ENCODE data around the gene OPCML. TPM values are rescaled to one million over a fixed set of nuclear protein-coding genes. Genes with fewer than 3 reads are reported as not detected.

OPCML gene
- total RNA-seq, 2 donors from 2014 or later: under 0.01 TPM; not detected in 1

DNA sequence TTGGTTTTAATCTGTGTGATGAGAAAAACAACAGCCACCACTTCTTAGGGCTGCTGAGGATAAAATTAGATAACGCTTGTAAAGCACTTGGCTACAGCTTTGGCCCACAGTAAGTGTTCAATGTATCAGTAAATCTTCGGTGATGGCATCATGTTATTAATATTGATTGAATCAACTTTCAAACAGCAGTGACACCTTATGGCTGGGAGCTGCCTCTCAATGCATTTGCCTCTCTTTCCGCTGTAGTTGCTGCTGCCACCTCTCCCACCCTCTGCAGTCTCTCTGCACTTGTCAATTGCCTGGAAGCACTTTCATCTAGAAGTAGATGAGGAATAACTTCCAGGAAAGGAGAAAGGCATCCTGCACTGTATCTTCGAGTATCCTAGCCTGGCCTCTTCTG lies 491.1 kb downstream of the OPCML start:
- 54 to 59% methylated on average over 4 of the region's 4 CpGs for WGBS, 2 donors
- ATAC-seq (no peak), DNase-seq (no peak)
- H3K27me3 ChIP-seq: no peaks in the 10 kb centered on the region
- H3K4me1 ChIP-seq: peaks cover 15% of the 10 kb centered on the region
- no peaks in the 10 kb centered on the region for H3K36me3 ChIP-seq (replicated peaks in 1 of 2; ENCODE audit: insufficient read depth in 1 of 2, low read depth in 2 of 2)
- no peak overlapping the region for H3K27ac ChIP-seq
- TF ChIP-seq POLR2A (IDR thresholded peaks at IDR 0.05): no peak
- TF ChIP-seq, protein P1, sequence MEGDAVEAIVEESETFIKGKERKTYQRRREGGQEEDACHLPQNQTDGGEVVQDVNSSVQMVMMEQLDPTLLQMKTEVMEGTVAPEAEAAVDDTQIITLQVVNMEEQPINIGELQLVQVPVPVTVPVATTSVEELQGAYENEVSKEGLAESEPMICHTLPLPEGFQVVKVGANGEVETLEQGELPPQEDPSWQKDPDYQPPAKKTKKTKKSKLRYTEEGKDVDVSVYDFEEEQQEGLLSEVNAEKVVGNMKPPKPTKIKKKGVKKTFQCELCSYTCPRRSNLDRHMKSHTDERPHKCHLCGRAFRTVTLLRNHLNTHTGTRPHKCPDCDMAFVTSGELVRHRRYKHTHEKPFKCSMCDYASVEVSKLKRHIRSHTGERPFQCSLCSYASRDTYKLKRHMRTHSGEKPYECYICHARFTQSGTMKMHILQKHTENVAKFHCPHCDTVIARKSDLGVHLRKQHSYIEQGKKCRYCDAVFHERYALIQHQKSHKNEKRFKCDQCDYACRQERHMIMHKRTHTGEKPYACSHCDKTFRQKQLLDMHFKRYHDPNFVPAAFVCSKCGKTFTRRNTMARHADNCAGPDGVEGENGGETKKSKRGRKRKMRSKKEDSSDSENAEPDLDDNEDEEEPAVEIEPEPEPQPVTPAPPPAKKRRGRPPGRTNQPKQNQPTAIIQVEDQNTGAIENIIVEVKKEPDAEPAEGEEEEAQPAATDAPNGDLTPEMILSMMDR (IDR thresholded peaks at IDR 0.05): no peak
- no peak overlapping the region for H3K4me3 ChIP-seq
- intact Hi-C loops (cut with DNase I): no loop called here
- H3K9me3 ChIP-seq: no peaks in the 10 kb centered on the region

DNA sequence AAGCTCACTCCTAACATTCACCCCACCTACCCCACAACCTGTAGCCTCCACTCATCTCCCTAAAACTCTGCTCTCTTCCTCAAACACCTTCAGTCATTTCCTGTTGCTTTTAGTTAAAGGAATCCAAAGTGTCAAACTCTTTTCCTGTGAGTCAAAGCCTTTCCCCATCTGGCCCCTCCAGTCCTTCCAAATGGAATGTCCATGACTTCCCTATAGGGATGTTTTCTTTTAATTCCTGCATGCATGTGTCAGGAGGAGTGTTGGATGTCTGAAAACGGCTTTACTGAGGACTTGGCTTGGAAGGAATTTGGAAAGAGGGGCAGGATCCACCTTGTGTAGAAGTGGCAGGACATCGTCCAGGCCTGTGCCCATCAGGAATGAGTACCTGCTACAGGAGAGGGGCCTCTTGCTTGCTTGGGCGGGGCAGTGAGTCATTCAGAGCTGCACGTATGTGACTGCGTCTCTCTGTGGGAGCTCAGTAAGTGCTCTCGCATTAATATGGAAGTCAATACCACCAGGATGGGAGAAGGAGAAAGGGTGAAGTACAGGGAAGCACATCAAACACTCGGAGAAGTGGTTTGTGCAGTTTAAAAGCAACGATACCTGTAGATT lies 491.9 kb downstream of the OPCML start:
- no peak for ATAC-seq
- Histone ChIP-seq H3K27ac (no peak overlapping the region), H3K27me3 (no peaks in the 10 kb centered on the region), H3K36me3 (replicated peaks in 1 of 2; ENCODE audit: insufficient read depth in 1 of 2, low read depth in 2 of 2) (no peaks in the 10 kb centered on the region), H3K9me3 (no peaks in the 10 kb centered on the region), H3K4me1 (peaks cover 15% of the 10 kb centered on the region), H3K4me3 (no peak overlapping the region)
- DNase-seq: no peak
- 62 to 63% methylated on average over 8 of the region's 8 CpGs for WGBS, 2 donors
- TF ChIP-seq POLR2A (IDR thresholded peaks at IDR 0.05): no peak
- intact Hi-C loops (cut with DNase I): no loop called here

DNA sequence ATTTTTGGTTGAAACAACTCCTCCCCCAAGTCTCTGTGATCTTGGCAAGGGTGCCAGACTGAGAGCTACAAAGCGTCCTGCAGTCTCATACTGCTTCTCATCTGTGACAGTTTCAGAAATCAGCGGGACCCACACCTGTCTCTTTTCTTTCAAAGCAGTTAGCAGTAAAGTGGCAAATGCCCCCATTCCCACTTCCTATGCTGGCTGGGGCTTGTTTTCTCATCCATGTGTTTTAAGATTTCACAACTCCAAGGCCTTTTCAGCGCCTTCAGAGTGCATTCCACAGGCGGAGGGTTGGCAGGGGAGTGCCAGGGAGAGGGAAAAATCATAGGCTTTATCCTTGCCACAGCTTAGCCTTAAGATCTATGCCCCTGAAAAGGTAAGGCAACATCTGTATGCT lies 493.5 kb downstream of the OPCML start:
- no peak for ATAC-seq
- intact Hi-C loops (cut with DNase I): no loop called here

DNA sequence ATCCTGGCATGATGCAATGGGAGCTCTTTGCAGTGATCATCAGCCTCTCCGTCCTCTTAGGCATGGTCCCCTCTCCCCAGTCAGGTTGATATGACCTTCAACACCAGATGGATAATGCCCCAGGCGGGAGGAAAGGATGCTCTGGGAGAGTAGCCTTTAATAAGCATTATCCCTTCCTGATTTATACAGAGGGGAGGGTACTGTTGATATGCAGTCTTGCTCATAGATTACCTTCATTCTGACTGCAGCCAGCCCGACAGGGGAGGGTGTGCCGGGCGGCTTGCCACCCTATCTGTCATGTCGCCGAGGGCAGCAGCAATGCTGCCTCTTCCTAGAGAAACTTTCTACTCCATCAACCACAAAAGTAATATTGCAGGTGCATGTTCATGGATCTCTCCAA lies 497.4 kb downstream of the OPCML start:
- intact Hi-C loops (cut with DNase I): no loop called here
- TF ChIP-seq, protein P1 (IDR thresholded peaks at IDR 0.05): no peak
- TF ChIP-seq POLR2A (IDR thresholded peaks at IDR 0.05): no peak
- Histone ChIP-seq H3K9me3 (no peaks in the 10 kb centered on the region), H3K27me3 (no peaks in the 10 kb centered on the region), H3K36me3 (replicated peaks in 1 of 2; ENCODE audit: insufficient read depth in 1 of 2, low read depth in 2 of 2) (no peaks in the 10 kb centered on the region), H3K4me3 (no peak overlapping the region), H3K4me1 (no peaks in the 10 kb centered on the region), H3K27ac (no peak overlapping the region)
- 89 to 91% methylated on average over 7 of the region's 7 CpGs for WGBS, 2 donors
- no peak for ATAC-seq
- DNase-seq: no peak

More for the DNA sequence above, 493.5 kb downstream of the OPCML start:
- Histone ChIP-seq H3K27me3 (no peaks in the 10 kb centered on the region), H3K4me1 (peaks cover 15% of the 10 kb centered on the region), H3K27ac (no peak overlapping the region), H3K36me3 (replicated peaks in 1 of 2; ENCODE audit: insufficient read depth in 1 of 2, low read depth in 2 of 2) (no peaks in the 10 kb centered on the region), H3K9me3 (no peaks in the 10 kb centered on the region), H3K4me3 (no peak overlapping the region)
- TF ChIP-seq POLR2A (IDR thresholded peaks at IDR 0.05): no peak
- TF ChIP-seq, protein P1 (IDR thresholded peaks at IDR 0.05): no peak
- WGBS, 2 donors: 30 to 32% methylated on average over 4 of the region's 4 CpGs
- DNase-seq: no peak

DNA sequence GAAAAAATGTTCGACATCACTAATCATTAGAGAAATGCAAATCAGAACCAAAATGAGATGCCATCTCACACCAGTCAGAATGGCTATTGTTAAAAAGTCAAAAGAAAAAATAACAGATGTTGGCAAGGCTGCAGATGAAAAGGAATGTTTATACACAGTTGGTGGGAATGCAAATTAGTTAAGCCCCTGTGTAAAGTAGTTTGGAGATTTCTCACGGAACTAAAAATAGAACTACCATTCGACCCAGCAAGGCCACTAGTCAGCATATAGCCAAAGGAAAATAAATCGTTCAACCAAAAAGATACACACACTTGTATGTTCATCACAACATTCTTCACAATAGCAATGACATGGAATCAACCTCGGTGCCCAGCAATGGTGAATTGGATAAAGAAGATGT lies 503.2 kb downstream of the OPCML start:
- H3K27ac ChIP-seq: no peak overlapping the region
- no peaks in the 10 kb centered on the region for H3K27me3 ChIP-seq
- intact Hi-C loops (cut with DNase I): no loop called here
- TF ChIP-seq, protein P1 (IDR thresholded peaks at IDR 0.05): no peak
- TF ChIP-seq POLR2A (IDR thresholded peaks at IDR 0.05): no peak
- H3K4me3 ChIP-seq: no peak overlapping the region
- no peaks in the 10 kb centered on the region for H3K9me3 ChIP-seq
- 38 to 42% methylated on average over 5 of the region's 5 CpGs for WGBS, 2 donors
- DNase-seq: no peak
- H3K36me3 ChIP-seq (replicated peaks in 1 of 2; ENCODE audit: insufficient read depth in 1 of 2, low read depth in 2 of 2): no peaks in the 10 kb centered on the region
- ATAC-seq: no peak
- no peaks in the 10 kb centered on the region for H3K4me1 ChIP-seq
